Fibroblast of lung (primary cell): ENCODE measurements around the gene VPS26C. TPM values are rescaled to one million over a fixed set of nuclear protein-coding genes. Genes with fewer than 3 reads are reported as not detected.
A peak's percentile ranks its signal among the peaks of the same experiment; 100 is the strongest.

ENCODE experiments used
- DNase-seq, 2 donors: peaks; one replicate each; pipeline versions ENCODE4 v3.0.0 to v3.0.0-alpha.2; 2010; ENCODE audit warnings: low read depth in 2 of 2
- H2AFZ ChIP-seq: 2 replicates; pipeline ENCODE4 v1.5.1; 2012; ENCODE audit warnings: low read length, control low read depth, inconsistent platforms
- H3K27ac ChIP-seq: 2 replicates; pipeline ENCODE4 v1.5.1; 2011; ENCODE audit warnings: low read length, control low read depth; ENCODE audit not compliant: insufficient read depth
- H3K27me3 ChIP-seq: 2 replicates; pipeline ENCODE4 v1.5.1; 2011; ENCODE audit warnings: mild to moderate bottlenecking, low read length; ENCODE audit not compliant: control insufficient read depth, insufficient read depth
- H3K36me3 ChIP-seq: 2 replicates; pipeline ENCODE4 v1.5.1; 2011; ENCODE audit warnings: low read length; ENCODE audit not compliant: control insufficient read depth, insufficient read depth
- H3K4me1 ChIP-seq: 2 replicates; pipeline ENCODE4 v1.5.1; 2011; ENCODE audit warnings: low read length; ENCODE audit not compliant: control insufficient read depth, insufficient read depth; ENCODE audit errors: extremely low read depth
- H3K4me2 ChIP-seq: 2 replicates; pipeline ENCODE4 v1.5.1; 2011; ENCODE audit warnings: low read length, control low read depth; ENCODE audit not compliant: insufficient read depth; ENCODE audit errors: extremely low read depth
- H3K4me3 ChIP-seq, 4 experiments: fragments of 200-600 bp in 1 of 4; sonication (generic) in 1 of 4; replicated peaks in 1 of 4; 2 replicates each; pipeline ENCODE4 v1.5.1; 2011 to 2016; ENCODE audit warnings: low read length in 4 of 4, low read depth in 3 of 4, mild to moderate bottlenecking in 3 of 4, control low read depth in 2 of 4, inconsistent platforms in 1 of 4, mixed read lengths in 1 of 4; ENCODE audit not compliant: insufficient read depth in 1 of 4; ENCODE audit errors: control extremely low read depth in 1 of 4
- H3K79me2 ChIP-seq: 2 replicates; pipeline ENCODE4 v1.5.1; 2012; ENCODE audit warnings: mild to moderate bottlenecking, low read length, inconsistent platforms; ENCODE audit not compliant: control insufficient read depth, insufficient read depth
- H3K9ac ChIP-seq: 2 replicates; pipeline ENCODE4 v1.5.1; 2011; ENCODE audit warnings: mild to moderate bottlenecking, low read length, control low read depth; ENCODE audit not compliant: insufficient read depth
- H3K9me3 ChIP-seq: 2 replicates; pipeline ENCODE4 v1.5.1; 2012; ENCODE audit warnings: low read depth, low read length; ENCODE audit not compliant: control insufficient read depth, insufficient read depth
- H4K20me1 ChIP-seq: 2 replicates; pipeline ENCODE4 v1.5.1; 2011; ENCODE audit warnings: low read length; ENCODE audit not compliant: control insufficient read depth, insufficient read depth; ENCODE audit errors: extremely low read depth
- EZH2 ChIP-seq: IDR thresholded peaks from 2 replicates; pipeline ENCODE4 v1.5.1; 2012; ENCODE audit warnings: low read length, control low read depth, mild to moderate bottlenecking; ENCODE audit errors: missing control alignments
- polyA plus RNA-seq, 2 donors: library from polyadenylated mRNA; depleted of rRNA in 1 of 2; stranded (reverse) in 1 of 2; unstranded in 1 of 2; fragments of >200 nt; gene quantifications; 2 replicates each; pipeline ENCODE4 v1.2.1, GENCODE V29; 2011 to 2012; ENCODE audit warnings: missing spikeins in 1 of 2
- total RNA-seq: library from RNA; depleted of rRNA; stranded (reverse); fragments of >200 nt; gene quantifications from 2 replicates; pipeline ENCODE4 v1.2.1, GENCODE V29; 2014
- TF ChIP-seq, protein P1 (sequence below), 2 donors: IDR thresholded peaks in 1 of 2; conservative IDR thresholded peaks in 1 of 2; 1 replicate in 1 of 2; 2 replicates in 1 of 2; pipeline ENCODE4 v1.5.1; 2011 to 2012; ENCODE audit warnings: low read length in 2 of 2, control low read depth in 1 of 2, inconsistent platforms in 1 of 2, low read depth in 1 of 2, mild to moderate bottlenecking in 1 of 2

Gene VPS26C
- total and polyA plus RNA-seq, 2 donors (not counting 1 experiment from before 2014, with no cell fraction given), result 61.4 to 84.4 TPM

DNA sequence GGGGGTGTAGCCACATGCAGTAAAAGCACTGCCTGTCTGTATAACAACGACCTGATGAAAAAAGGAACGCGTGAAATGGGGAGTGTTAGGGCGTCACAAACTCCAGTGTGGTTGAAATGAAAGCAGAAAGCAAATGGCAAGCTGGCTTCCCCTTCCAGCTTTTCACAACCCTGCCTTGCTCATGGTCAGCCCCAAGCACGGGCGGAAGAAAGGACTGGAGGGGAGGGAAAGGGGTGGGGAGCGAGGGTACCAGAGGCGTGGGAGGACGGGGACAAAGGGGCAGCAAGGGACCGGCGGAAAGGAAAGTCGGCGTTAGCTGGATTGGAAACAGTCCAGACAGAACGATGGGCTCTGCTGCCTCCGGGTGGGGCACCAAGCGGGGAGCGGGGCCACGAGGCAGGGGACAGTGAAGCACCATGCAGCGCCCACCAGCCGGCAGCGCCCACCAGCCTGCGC lies 9.6 kb downstream of the VPS26C start:
- DNase-seq, result peak; percentile 33 to 36
- Histone ChIP-seq H3K9me3 (no peaks in the 10 kb centered on the region), H3K4me1 (peaks cover 4% of the 10 kb centered on the region), H3K36me3 (peaks cover 2% of the 10 kb centered on the region), H3K9ac (peak overlapping the region; percentile 76), H2AFZ (peak overlapping the region; percentile 64), H3K79me2 (peaks cover 64% of the 10 kb centered on the region), H3K4me3 (peak overlapping the region; percentile 56 to 65 (median 56)), H4K20me1 (no peaks in the 10 kb centered on the region), H3K27ac (peak overlapping the region; percentile 95), H3K27me3 (no peaks in the 10 kb centered on the region), H3K4me2 (peak overlapping the region; percentile 96)
- TF ChIP-seq EZH2, result no peak
- TF ChIP-seq, protein P1, sequence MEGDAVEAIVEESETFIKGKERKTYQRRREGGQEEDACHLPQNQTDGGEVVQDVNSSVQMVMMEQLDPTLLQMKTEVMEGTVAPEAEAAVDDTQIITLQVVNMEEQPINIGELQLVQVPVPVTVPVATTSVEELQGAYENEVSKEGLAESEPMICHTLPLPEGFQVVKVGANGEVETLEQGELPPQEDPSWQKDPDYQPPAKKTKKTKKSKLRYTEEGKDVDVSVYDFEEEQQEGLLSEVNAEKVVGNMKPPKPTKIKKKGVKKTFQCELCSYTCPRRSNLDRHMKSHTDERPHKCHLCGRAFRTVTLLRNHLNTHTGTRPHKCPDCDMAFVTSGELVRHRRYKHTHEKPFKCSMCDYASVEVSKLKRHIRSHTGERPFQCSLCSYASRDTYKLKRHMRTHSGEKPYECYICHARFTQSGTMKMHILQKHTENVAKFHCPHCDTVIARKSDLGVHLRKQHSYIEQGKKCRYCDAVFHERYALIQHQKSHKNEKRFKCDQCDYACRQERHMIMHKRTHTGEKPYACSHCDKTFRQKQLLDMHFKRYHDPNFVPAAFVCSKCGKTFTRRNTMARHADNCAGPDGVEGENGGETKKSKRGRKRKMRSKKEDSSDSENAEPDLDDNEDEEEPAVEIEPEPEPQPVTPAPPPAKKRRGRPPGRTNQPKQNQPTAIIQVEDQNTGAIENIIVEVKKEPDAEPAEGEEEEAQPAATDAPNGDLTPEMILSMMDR (conservative IDR thresholded peaks at IDR 0.05 in 1 of 2, IDR thresholded peaks at IDR 0.05 in 1 of 2; ENCODE audit: low read depth in 1 of 2, low read length in 2 of 2), result no peak

DNA sequence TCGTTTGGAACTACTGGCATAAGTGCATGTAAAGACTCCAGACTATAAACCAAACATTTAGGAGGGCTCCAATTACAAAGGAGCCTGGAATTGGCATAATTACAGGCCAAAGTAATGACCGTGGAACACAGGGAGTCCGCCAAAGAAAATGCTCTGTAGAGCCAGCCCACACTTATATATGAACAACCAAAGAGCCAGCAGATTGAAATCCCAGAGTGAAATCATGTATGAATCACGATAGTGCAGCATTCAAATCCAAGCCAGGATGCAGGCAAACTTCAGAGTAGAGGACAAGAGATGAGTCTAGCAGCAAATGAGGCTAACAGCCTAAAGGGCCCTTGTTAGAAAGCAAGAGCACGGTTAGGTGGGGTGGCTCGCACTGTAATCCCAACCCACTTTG lies 13.1 kb downstream of the VPS26C start:
- Histone ChIP-seq H3K4me1 (peaks cover 4% of the 10 kb centered on the region), H3K27me3 (no peaks in the 10 kb centered on the region), H3K9me3 (no peaks in the 10 kb centered on the region), H3K4me3 (no peak overlapping the region), H2AFZ (no peak overlapping the region), H3K9ac (no peak overlapping the region), H3K79me2 (peaks cover 53% of the 10 kb centered on the region), H3K4me2 (peak overlapping the region; percentile 46), H3K36me3 (peaks cover 2% of the 10 kb centered on the region), H3K27ac (no peak overlapping the region), H4K20me1 (no peaks in the 10 kb centered on the region)
- TF ChIP-seq, protein P1 (conservative IDR thresholded peaks at IDR 0.05 in 1 of 2, IDR thresholded peaks at IDR 0.05 in 1 of 2; ENCODE audit: low read depth in 1 of 2, low read length in 2 of 2), result no peak
- TF ChIP-seq EZH2, result no peak
- DNase-seq, result peak; percentile 27 to 74

DNA sequence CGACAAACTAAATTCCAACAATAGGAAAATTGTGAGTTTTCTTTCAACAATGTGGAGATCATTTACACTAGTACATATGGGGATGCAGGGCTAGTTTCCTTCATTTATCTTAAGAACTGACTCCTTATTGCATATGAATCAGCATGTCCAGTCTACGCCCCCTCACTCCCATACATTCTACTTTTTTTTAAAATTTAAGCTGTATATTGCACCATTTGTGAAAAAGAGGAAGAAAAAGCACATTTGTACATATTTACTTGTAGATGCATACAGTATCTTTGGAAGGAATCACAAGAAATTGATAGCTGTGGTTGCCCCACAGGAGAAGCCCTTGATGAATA lies 15.9 kb downstream of the VPS26C start:
- Histone ChIP-seq H3K4me1 (no peaks in the 10 kb centered on the region), H4K20me1 (no peaks in the 10 kb centered on the region), H3K4me2 (no peak overlapping the region), H3K9me3 (no peaks in the 10 kb centered on the region), H3K27me3 (no peaks in the 10 kb centered on the region), H3K4me3 (no peak overlapping the region), H3K9ac (no peak overlapping the region), H3K36me3 (peaks cover 2% of the 10 kb centered on the region), H3K79me2 (peaks cover 57% of the 10 kb centered on the region), H2AFZ (no peak overlapping the region), H3K27ac (no peak overlapping the region)
- no peak for TF ChIP-seq EZH2
- TF ChIP-seq, protein P1 (conservative IDR thresholded peaks at IDR 0.05 in 1 of 2, IDR thresholded peaks at IDR 0.05 in 1 of 2; ENCODE audit: low read depth in 1 of 2, low read length in 2 of 2), result no peak
- DNase-seq, result no peak
